ENCODE data around the gene NAV1. TPM values are rescaled to one million over a fixed set of nuclear protein-coding genes. Genes with fewer than 3 reads are reported as not detected.
A peak's percentile ranks its signal among the peaks of the same experiment; 100 is the strongest.

The NAV1 gene
- total and polyA plus RNA-seq, 10 donors = 1.1 to 37.2 (median 20.3) TPM

- peak; percentile 15 for DNase-seq
- Histone ChIP-seq H3K27ac (no peak overlapping the region), H3K27me3 (replicated peaks in 1 of 7) (no peaks in the 10 kb centered on the region), H3K9me3 (no peaks in the 10 kb centered on the region), H3K4me1 (peaks cover 0 to 22% (median 3%) of the 10 kb centered on the region in 6 donors), H3K4me3 (no peak overlapping the region), H3K36me3 (no peaks in the 10 kb centered on the region)
- intact Hi-C loops (cut with DNase I; ENCODE audit: low total_unique reads) = no loop called here
- TF ChIP-seq CTCF (IDR thresholded peaks at IDR 0.05 in 8 of 11, conservative IDR thresholded peaks at IDR 0.05 in 3 of 11) = no peak
- no peak for TF ChIP-seq POLR2AphosphoS5 (IDR thresholded peaks at IDR 0.05)
- no peak for TF ChIP-seq POLR2A (IDR thresholded peaks at IDR 0.05)
- 79 to 88% (median 82%) methylated on average over 5 of the region's 5 CpGs for WGBS, 5 donors
Measured at GRCh38 chr1:201586806-201587205, 47.9 kb downstream of the NAV1 start.

- H3K4me3 ChIP-seq = no peak overlapping the region
- WGBS, 5 donors = 92 to 98% (median 95%) methylated on average over 1 of the region's 1 CpG
- H3K36me3 ChIP-seq = no peaks in the 10 kb centered on the region
- no peaks in the 10 kb centered on the region for H3K9me3 ChIP-seq
- H3K4me1 ChIP-seq = peaks cover 0 to 17% (median 2%) of the 10 kb centered on the region in 6 donors
- intact Hi-C loops (cut with DNase I; ENCODE audit: low total_unique reads) = no loop called here
- no peak overlapping the region for H3K27ac ChIP-seq
- DNase-seq = no peak
- TF ChIP-seq POLR2AphosphoS5 (IDR thresholded peaks at IDR 0.05) = no peak
- H3K27me3 ChIP-seq (replicated peaks in 1 of 7) = no peaks in the 10 kb centered on the region
Measured at GRCh38 chr1:201587729-201588128, 48.8 kb downstream of the NAV1 start.

Other genes with a start within 250 kb of the NAV1 start
- under 1 TPM in 2 of 7 donors, not detected in 5; 0.41 to 0.55 TPM for gene TNNT2, start 161.4 kb upstream of the NAV1 start, total RNA-seq
- gene TNNT2, start 161.4 kb upstream of the NAV1 start, polyA plus RNA-seq = 1 to 10 TPM; 1.2 to 3.8 (median 3.8) TPM
- gene LAD1, start 139.8 kb upstream of the NAV1 start, total RNA-seq = 1 to 10 TPM in 2 of 7 donors, under 1 TPM in 2, not detected in 3; 0.64 to 2.0 (median 1.3) TPM
- 1 to 10 TPM in 2 of 3 donors, under 1 TPM in 1; 0.96 to 4.0 (median 2.4) TPM for gene LAD1, start 139.8 kb upstream of the NAV1 start, polyA plus RNA-seq
- not detected for gene TNNI1, start 117.4 kb upstream of the NAV1 start, total RNA-seq
- 1 to 10 TPM in 1 of 3 donors, under 1 TPM in 2; 0.26 to 1.2 (median 0.26) TPM for gene TNNI1, start 117.4 kb upstream of the NAV1 start, polyA plus RNA-seq
- gene PHLDA3, start 69.9 kb upstream of the NAV1 start, total RNA-seq = 10 to 100 TPM in 3 of 7 donors, 1 to 10 TPM in 4; 3.7 to 17.4 (median 8.1) TPM
- gene PHLDA3, start 69.9 kb upstream of the NAV1 start, polyA plus RNA-seq = 1 to 10 TPM; 3.6 to 8.7 (median 5.6) TPM
- 100 to 1,000 TPM; 115 to 360 (median 188) TPM for gene CSRP1, start 32.0 kb upstream of the NAV1 start, total RNA-seq
- 100 to 1,000 TPM in 2 of 3 donors, 10 to 100 TPM in 1; 67.1 to 180 (median 108) TPM for gene CSRP1, start 32.0 kb upstream of the NAV1 start, polyA plus RNA-seq

All from spleen (tissue), 11 donors.